GM12874 (cell line): Measurements from ENCODE around the gene THSD4.

ENCODE experiments used
- CTCF ChIP-seq: IDR thresholded peaks from 2 replicates; pipeline ENCODE4 v1.5.1; 2011; ENCODE audit warnings: low read depth, mild to moderate bottlenecking, control low read depth, low read length, moderate library complexity; ENCODE audit not compliant: insufficient read depth

Gene THSD4

GRCh38 chr15:71224024-71224423 is 108.8 kb downstream of the THSD4 start:
- no peak for TF ChIP-seq CTCF

GRCh38 chr15:71225851-71226250 is 110.6 kb downstream of the THSD4 start:
- no peak for TF ChIP-seq CTCF

GRCh38 chr15:71226536-71227455 is 111.5 kb downstream of the THSD4 start:
- no peak for TF ChIP-seq CTCF

GRCh38 chr15:71228403-71228802 is 113.1 kb downstream of the THSD4 start:
- no peak for TF ChIP-seq CTCF

GRCh38 chr15:71230303-71230702 is 115.0 kb downstream of the THSD4 start:
- TF ChIP-seq CTCF, result no peak

- no peak for TF ChIP-seq CTCF
These were observed 116.5 kb downstream of the THSD4 start for GRCh38 chr15:71231758-71232157.

- no peak for TF ChIP-seq CTCF
These were observed 117.1 kb downstream of the THSD4 start for GRCh38 chr15:71232411-71232810.
